IPS-18a (cell line): ENCODE measurements around the gene REM2.
A peak's percentile ranks its signal among the peaks of the same experiment; 100 is the strongest.
"Not testable (repeated sequence)": the region's sequence is repeated elsewhere in the genome, so short reads cannot be mapped to it uniquely, and the experiment has no call there.

Experiments used
- H3K27ac ChIP-seq: one replicate; pipeline ENCODE4 v1.5.1; 2013; ENCODE audit warnings: low read length
- H3K27me3 ChIP-seq: one replicate; pipeline ENCODE4 v1.6.1; 2013; ENCODE audit warnings: mild to moderate bottlenecking, low read length; ENCODE audit not compliant: control insufficient read depth, insufficient read depth
- H3K36me3 ChIP-seq: one replicate; pipeline ENCODE4 v1.6.1; 2013; ENCODE audit warnings: low read depth, low read length; ENCODE audit not compliant: control insufficient read depth
- H3K4me1 ChIP-seq: one replicate; pipeline ENCODE4 v1.6.1; 2013; ENCODE audit warnings: low read depth, low read length; ENCODE audit not compliant: control insufficient read depth
- H3K4me3 ChIP-seq: one replicate; pipeline ENCODE4 v1.5.1; 2013; ENCODE audit warnings: low read length
- H3K9ac ChIP-seq: one replicate; pipeline ENCODE4 v1.6.1; 2013; ENCODE audit warnings: mild to moderate bottlenecking, low read length, moderate library complexity
- H3K9me3 ChIP-seq: one replicate; pipeline ENCODE4 v1.6.1; 2013; ENCODE audit warnings: low read depth, low read length; ENCODE audit not compliant: control insufficient read depth

REM2 gene

GRCh38 chr14:22910916-22911315 is 27.9 kb downstream of the REM2 start:
- Histone ChIP-seq H3K36me3 (peaks cover 38% of the 10 kb centered on the region), H3K4me3 (no peak overlapping the region)

GRCh38 chr14:22914836-22915235 is 31.8 kb downstream of the REM2 start:
- not testable (repeated sequence) for H3K9ac ChIP-seq, H3K27ac ChIP-seq, H3K27me3 ChIP-seq, H3K4me3 ChIP-seq, H3K9me3 ChIP-seq, H3K4me1 ChIP-seq
- peaks cover 22% of the 10 kb centered on the region for H3K36me3 ChIP-seq

More at GRCh38 chr14:22910916-22911315, 27.9 kb downstream of the REM2 start:
- Histone ChIP-seq H3K27ac (no peak overlapping the region), H3K4me1 (no peaks in the 10 kb centered on the region), H3K9ac (no peak overlapping the region), H3K27me3 (no peaks in the 10 kb centered on the region), H3K9me3 (no peaks in the 10 kb centered on the region)

- Histone ChIP-seq H3K36me3 (peaks cover 24% of the 10 kb centered on the region), H3K27ac (no peak overlapping the region), H3K4me1 (peaks cover 7% of the 10 kb centered on the region), H3K27me3 (no peaks in the 10 kb centered on the region), H3K9me3 (no peaks in the 10 kb centered on the region), H3K4me3 (no peak overlapping the region), H3K9ac (no peak overlapping the region)
Observed at GRCh38 chr14:22915886-22916521, 33.0 kb downstream of the REM2 start.

- no peaks in the 10 kb centered on the region for H3K27me3 ChIP-seq
- H3K4me1 ChIP-seq: peaks cover 7% of the 10 kb centered on the region
- H3K4me3 ChIP-seq: peak within 1 kb of the TSS; percentile 97
- H3K27ac ChIP-seq: peak within 1 kb of the TSS; percentile 98
- peak within 1 kb of the TSS; percentile 93 for H3K9ac ChIP-seq
- peaks cover 45% of the 10 kb centered on the region for H3K36me3 ChIP-seq
- no peaks in the 10 kb centered on the region for H3K9me3 ChIP-seq
Observed at GRCh38 chr14:22918804-22919600, 36.0 kb downstream of the REM2 start, which contains the start of gene RBM23. Gene RBM23 (minus strand): TSS chr14:22919149.

- Histone ChIP-seq H3K36me3 (peaks cover 51% of the 10 kb centered on the region), H3K9me3 (no peaks in the 10 kb centered on the region), H3K27me3 (no peaks in the 10 kb centered on the region), H3K27ac (peak overlapping the region; percentile 25), H3K4me1 (peaks cover 7% of the 10 kb centered on the region), H3K9ac (peak overlapping the region; percentile 49), H3K4me3 (peak overlapping the region; percentile 55)
Observed at GRCh38 chr14:22919601-22919921, 36.5 kb downstream of the REM2 start.

GRCh38 chr14:22920697-22921096 is 37.7 kb downstream of the REM2 start:
- H3K4me1 ChIP-seq: peaks cover 7% of the 10 kb centered on the region
- H3K4me3 ChIP-seq: no peak overlapping the region
- no peaks in the 10 kb centered on the region for H3K27me3 ChIP-seq
- H3K9me3 ChIP-seq: no peaks in the 10 kb centered on the region
- H3K27ac ChIP-seq: no peak overlapping the region
- peaks cover 60% of the 10 kb centered on the region for H3K36me3 ChIP-seq
- H3K9ac ChIP-seq: no peak overlapping the region

GRCh38 chr14:22922294-22922693 is 39.3 kb downstream of the REM2 start:
- peaks cover 7% of the 10 kb centered on the region for H3K4me1 ChIP-seq
- H3K36me3 ChIP-seq: peaks cover 62% of the 10 kb centered on the region
- no peaks in the 10 kb centered on the region for H3K9me3 ChIP-seq
- H3K9ac ChIP-seq: no peak overlapping the region
- H3K27me3 ChIP-seq: no peaks in the 10 kb centered on the region
- no peak overlapping the region for H3K27ac ChIP-seq
- H3K4me3 ChIP-seq: no peak overlapping the region

GRCh38 chr14:22923746-22924145 is 40.7 kb downstream of the REM2 start:
- no peak overlapping the region for H3K27ac ChIP-seq
- no peaks in the 10 kb centered on the region for H3K27me3 ChIP-seq
- peaks cover 14% of the 10 kb centered on the region for H3K4me1 ChIP-seq
- H3K9ac ChIP-seq: no peak overlapping the region
- no peaks in the 10 kb centered on the region for H3K9me3 ChIP-seq
- peaks cover 61% of the 10 kb centered on the region for H3K36me3 ChIP-seq
- no peak overlapping the region for H3K4me3 ChIP-seq

- H3K27ac ChIP-seq: no peak overlapping the region
- no peaks in the 10 kb centered on the region for H3K9me3 ChIP-seq
- no peak overlapping the region for H3K4me3 ChIP-seq
- peaks cover 7% of the 10 kb centered on the region for H3K4me1 ChIP-seq
- H3K9ac ChIP-seq: no peak overlapping the region
- H3K27me3 ChIP-seq: no peaks in the 10 kb centered on the region
- H3K36me3 ChIP-seq: peaks cover 60% of the 10 kb centered on the region
Observed at GRCh38 chr14:22925513-22925912, 42.5 kb downstream of the REM2 start.

GRCh38 chr14:22926316-22926715 is 43.3 kb downstream of the REM2 start:
- H3K27ac ChIP-seq: no peak overlapping the region

GRCh38 chr14:22928237-22929103 is 45.4 kb downstream of the REM2 start:
- Histone ChIP-seq H3K36me3 (peaks cover 34% of the 10 kb centered on the region), H3K9ac (peak overlapping the region; percentile 87), H3K4me1 (peaks cover 7% of the 10 kb centered on the region), H3K4me3 (peak overlapping the region; percentile 79), H3K27me3 (no peaks in the 10 kb centered on the region), H3K9me3 (no peaks in the 10 kb centered on the region), H3K27ac (peak overlapping the region; percentile 89)

More at GRCh38 chr14:22926316-22926715, 43.3 kb downstream of the REM2 start:
- H3K27me3 ChIP-seq: no peaks in the 10 kb centered on the region
- no peak overlapping the region for H3K9ac ChIP-seq
- no peak overlapping the region for H3K4me3 ChIP-seq
- H3K9me3 ChIP-seq: no peaks in the 10 kb centered on the region
- H3K4me1 ChIP-seq: peaks cover 7% of the 10 kb centered on the region
- peaks cover 52% of the 10 kb centered on the region for H3K36me3 ChIP-seq
